HepG2 (cell line): ENCODE results near the gene STX1B. TPM values are rescaled to one million over a fixed set of nuclear protein-coding genes. Genes with fewer than 3 reads are reported as not detected.
A peak's percentile ranks its signal among the peaks of the same experiment; 100 is the strongest.

ENCODE experiments used
- DNMT1 ChIP-seq: sonication (generic); formaldehyde crosslinking; IDR thresholded peaks from 2 replicates; pipeline ENCODE4 v1.5.1; 2020; ENCODE audit warnings: mild to moderate bottlenecking, missing genetic modification reagents
- MIXL1 ChIP-seq: IDR thresholded peaks from 2 replicates; pipeline ENCODE4 v1.6.1; 2016
- POLR2A ChIP-seq, 2 experiments: IDR thresholded peaks; 2 replicates each; pipeline ENCODE4 v1.6.1; 2011; ENCODE audit warnings: low read depth in 2 of 2, low read length in 2 of 2, mild to moderate bottlenecking in 1 of 2, moderate library complexity in 1 of 2; ENCODE audit not compliant: insufficient read depth in 1 of 2
- RFXANK ChIP-seq: IDR thresholded peaks from 2 replicates; pipeline ENCODE4 v1.6.1; 2016
- SOX13 ChIP-seq, 3 experiments: fragments of 450-650 bp in 1 of 3; sonication (generic) in 1 of 3; formaldehyde crosslinking in 1 of 3; IDR thresholded peaks in 2 of 3; conservative IDR thresholded peaks in 1 of 3; 2 replicates each; pipeline versions ENCODE4 v1.5.0 to v1.6.1; 2016 to 2020; ENCODE audit warnings: antibody characterized with exemption in 1 of 3, mild to moderate bottlenecking in 1 of 3, missing compliant biosample characterization in 1 of 3, missing genetic modification reagents in 1 of 3, moderate library complexity in 1 of 3
- SUZ12 ChIP-seq: fragments of 150-350 bp; IDR thresholded peaks from 2 replicates; pipeline ENCODE4 v1.6.1; 2014; ENCODE audit warnings: low read depth, low read length
- ZBTB26 ChIP-seq: IDR thresholded peaks from 2 replicates; pipeline ENCODE4 v1.6.1; 2016; ENCODE audit warnings: missing compliant biosample characterization, missing genetic modification reagents, borderline replicate concordance
- ZEB1 ChIP-seq: IDR thresholded peaks from 2 replicates; pipeline ENCODE4 v1.6.1; 2012; ENCODE audit warnings: mild to moderate bottlenecking, low read depth, inconsistent platforms; ENCODE audit not compliant: insufficient replicate concordance
- ZNF264 ChIP-seq: sonication (generic); formaldehyde crosslinking; IDR thresholded peaks from 2 replicates; pipeline ENCODE4 v1.4.0; 2020; ENCODE audit warnings: missing genetic modification reagents
- ZNF362 ChIP-seq: sonication (generic); formaldehyde crosslinking; IDR thresholded peaks from 2 replicates; pipeline ENCODE4 v1.4.0; 2020; ENCODE audit warnings: missing genetic modification reagents, mild to moderate bottlenecking, borderline replicate concordance
- ZNF501 ChIP-seq: sonication (generic); formaldehyde crosslinking; IDR thresholded peaks from 2 replicates; pipeline ENCODE4 v1.5.1; 2020; ENCODE audit warnings: mild to moderate bottlenecking, moderate library complexity, missing genetic modification reagents
- ZNF737 ChIP-seq: sonication (generic); formaldehyde crosslinking; IDR thresholded peaks from 2 replicates; pipeline ENCODE4 v1.5.0; 2020; ENCODE audit warnings: missing genetic modification reagents, mild to moderate bottlenecking, borderline replicate concordance
- ZNF747 ChIP-seq: sonication (generic); formaldehyde crosslinking; IDR thresholded peaks from 2 replicates; pipeline ENCODE4 v1.8.1; 2023; ENCODE audit warnings: missing genetic modification reagents, mild to moderate bottlenecking, borderline replicate concordance
- polyA plus RNA-seq, 8 experiments: library from polyadenylated mRNA; depleted of rRNA in 3 of 8; stranded (reverse) in 7 of 8; unstranded in 1 of 8; fragments of >200 nt; fragmentation: Illumina TruSeq in 4 of 8; extraction: Trizol in 4 of 8; gene quantifications; 2 replicates each; pipeline versions ENCODE4 v1.2.1 to v1.2.3, GENCODE V29; 2011 to 2016; ENCODE audit warnings: low read depth in 4 of 8, missing spikeins in 1 of 8, mixed read lengths in 1 of 8; ENCODE audit not compliant: insufficient read depth in 1 of 8
- total RNA-seq, 5 experiments: library from RNA; depleted of rRNA; stranded (reverse); fragments of >200 nt; fragmentation: Illumina TruSeq; extraction: Trizol; gene quantifications; 2 replicates each; pipeline ENCODE4 v1.2.3, GENCODE V29; 2016; ENCODE audit warnings: low read depth in 1 of 5
- TF ChIP-seq, protein P1 (sequence below): sonication (generic); formaldehyde crosslinking; IDR thresholded peaks from 2 replicates; pipeline ENCODE4 v1.5.0; 2020; ENCODE audit warnings: missing genetic modification reagents
- TF ChIP-seq, protein P2 (sequence below): sonication (generic); formaldehyde crosslinking; IDR thresholded peaks from 2 replicates; pipeline ENCODE4 v1.4.0; 2020; ENCODE audit warnings: missing genetic modification reagents
- TF ChIP-seq, protein P3 (sequence below): sonication (generic); formaldehyde crosslinking; IDR thresholded peaks from 2 replicates; pipeline ENCODE4 v1.4.0; 2020; ENCODE audit warnings: low read depth, mild to moderate bottlenecking, missing genetic modification reagents

Gene STX1B
- total and polyA plus RNA-seq, 2 of the 13 experiments (the other 11 are each of a cell fraction or from before 2014, with no cell fraction given), result 2.1 to 3.0 TPM

DNA sequence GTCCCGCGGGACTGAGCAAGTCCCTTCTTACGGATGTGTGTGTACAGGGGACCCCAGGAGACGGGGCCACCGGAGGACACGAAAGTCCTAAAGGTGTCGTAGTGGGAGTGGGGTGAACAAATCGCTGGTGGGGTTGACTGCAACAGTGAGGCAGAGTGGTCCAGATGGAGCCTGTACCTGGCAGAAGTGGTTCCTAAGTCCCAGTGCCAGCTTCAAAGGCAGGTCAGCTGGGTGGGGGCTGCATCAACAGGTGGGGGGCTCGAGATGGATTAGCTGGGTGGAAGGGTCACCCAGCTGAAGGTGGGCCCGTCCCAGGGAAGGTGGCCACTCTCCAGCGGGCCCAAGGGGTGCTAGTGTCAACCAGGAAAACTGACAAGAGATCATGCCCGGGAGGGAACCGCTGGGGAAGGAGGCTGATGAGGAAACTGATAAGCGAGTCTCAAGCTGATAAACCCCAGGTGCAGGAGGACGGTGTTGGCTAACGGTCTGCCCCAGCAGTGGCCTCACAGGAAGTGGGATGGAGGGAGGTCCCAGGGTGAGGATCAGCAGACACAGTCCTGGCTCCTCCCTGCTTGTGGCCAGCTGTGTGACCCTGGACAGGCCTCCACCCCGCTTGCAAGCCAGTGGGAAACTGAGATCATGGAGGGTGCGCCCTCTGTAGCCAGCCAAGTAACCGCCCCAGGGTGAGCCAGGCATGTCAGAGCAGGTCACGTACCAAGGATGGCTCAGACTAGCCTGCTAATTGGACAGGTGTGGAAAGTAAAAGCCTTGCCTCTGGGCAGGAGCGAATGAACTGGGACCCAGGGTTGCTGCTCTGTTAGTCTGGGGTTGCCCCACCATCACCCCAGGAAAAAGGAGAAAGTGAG is 60.6 kb downstream of the STX1B start (continued):
- TF ChIP-seq MIXL1 (CRISPR knock-in tag) (peak; percentile 76), ZNF264 (CRISPR knock-in tag) (0 out of 2 replicates have a peak, but pooled peaks have one; percentile 63), ZNF747 (CRISPR knock-in tag) (peak; percentile 97; the same call in 1 of the 2 replicates), DNMT1 (CRISPR knock-in tag) (peak; percentile 38; the same call in 1 of the 2 replicates), ZBTB26 (peak; percentile 89), SOX13 (IDR thresholded peaks at IDR 0.05) (peak; percentile 65; the same call in 1 of the 2 replicates), SOX13 (CRISPR knock-in tag; conservative IDR thresholded peaks at IDR 0.05 in 1 of 2, IDR thresholded peaks at IDR 0.05 in 1 of 2) (peak in 1 of 2 experiments; percentile 66; a peak in 2 of 4 replicates), ZEB1 (no peak), ZNF362 (CRISPR knock-in tag) (0 out of 2 replicates have a peak, but pooled peaks have one; percentile 37), ZNF737 (CRISPR knock-in tag) (peak; percentile 26; the same call in 1 of the 2 replicates), SUZ12 (no peak), ZNF501 (CRISPR knock-in tag) (peak; percentile 51; the same call in 1 of the 2 replicates), RFXANK (CRISPR knock-in tag) (no peak; the same call in 1 of the 2 replicates), POLR2A (IDR thresholded peaks at IDR 0.05; ENCODE audit: insufficient read depth in 1 of 2, low read depth in 2 of 2, low read length in 2 of 2) (peak in 1 of 2 experiments; percentile 93; a peak in 2 of 4 replicates)
- TF ChIP-seq, protein P1, sequence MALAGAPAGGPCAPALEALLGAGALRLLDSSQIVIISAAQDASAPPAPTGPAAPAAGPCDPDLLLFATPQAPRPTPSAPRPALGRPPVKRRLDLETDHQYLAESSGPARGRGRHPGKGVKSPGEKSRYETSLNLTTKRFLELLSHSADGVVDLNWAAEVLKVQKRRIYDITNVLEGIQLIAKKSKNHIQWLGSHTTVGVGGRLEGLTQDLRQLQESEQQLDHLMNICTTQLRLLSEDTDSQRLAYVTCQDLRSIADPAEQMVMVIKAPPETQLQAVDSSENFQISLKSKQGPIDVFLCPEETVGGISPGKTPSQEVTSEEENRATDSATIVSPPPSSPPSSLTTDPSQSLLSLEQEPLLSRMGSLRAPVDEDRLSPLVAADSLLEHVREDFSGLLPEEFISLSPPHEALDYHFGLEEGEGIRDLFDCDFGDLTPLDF (CRISPR knock-in tag), result no peak
- TF ChIP-seq, protein P2, sequence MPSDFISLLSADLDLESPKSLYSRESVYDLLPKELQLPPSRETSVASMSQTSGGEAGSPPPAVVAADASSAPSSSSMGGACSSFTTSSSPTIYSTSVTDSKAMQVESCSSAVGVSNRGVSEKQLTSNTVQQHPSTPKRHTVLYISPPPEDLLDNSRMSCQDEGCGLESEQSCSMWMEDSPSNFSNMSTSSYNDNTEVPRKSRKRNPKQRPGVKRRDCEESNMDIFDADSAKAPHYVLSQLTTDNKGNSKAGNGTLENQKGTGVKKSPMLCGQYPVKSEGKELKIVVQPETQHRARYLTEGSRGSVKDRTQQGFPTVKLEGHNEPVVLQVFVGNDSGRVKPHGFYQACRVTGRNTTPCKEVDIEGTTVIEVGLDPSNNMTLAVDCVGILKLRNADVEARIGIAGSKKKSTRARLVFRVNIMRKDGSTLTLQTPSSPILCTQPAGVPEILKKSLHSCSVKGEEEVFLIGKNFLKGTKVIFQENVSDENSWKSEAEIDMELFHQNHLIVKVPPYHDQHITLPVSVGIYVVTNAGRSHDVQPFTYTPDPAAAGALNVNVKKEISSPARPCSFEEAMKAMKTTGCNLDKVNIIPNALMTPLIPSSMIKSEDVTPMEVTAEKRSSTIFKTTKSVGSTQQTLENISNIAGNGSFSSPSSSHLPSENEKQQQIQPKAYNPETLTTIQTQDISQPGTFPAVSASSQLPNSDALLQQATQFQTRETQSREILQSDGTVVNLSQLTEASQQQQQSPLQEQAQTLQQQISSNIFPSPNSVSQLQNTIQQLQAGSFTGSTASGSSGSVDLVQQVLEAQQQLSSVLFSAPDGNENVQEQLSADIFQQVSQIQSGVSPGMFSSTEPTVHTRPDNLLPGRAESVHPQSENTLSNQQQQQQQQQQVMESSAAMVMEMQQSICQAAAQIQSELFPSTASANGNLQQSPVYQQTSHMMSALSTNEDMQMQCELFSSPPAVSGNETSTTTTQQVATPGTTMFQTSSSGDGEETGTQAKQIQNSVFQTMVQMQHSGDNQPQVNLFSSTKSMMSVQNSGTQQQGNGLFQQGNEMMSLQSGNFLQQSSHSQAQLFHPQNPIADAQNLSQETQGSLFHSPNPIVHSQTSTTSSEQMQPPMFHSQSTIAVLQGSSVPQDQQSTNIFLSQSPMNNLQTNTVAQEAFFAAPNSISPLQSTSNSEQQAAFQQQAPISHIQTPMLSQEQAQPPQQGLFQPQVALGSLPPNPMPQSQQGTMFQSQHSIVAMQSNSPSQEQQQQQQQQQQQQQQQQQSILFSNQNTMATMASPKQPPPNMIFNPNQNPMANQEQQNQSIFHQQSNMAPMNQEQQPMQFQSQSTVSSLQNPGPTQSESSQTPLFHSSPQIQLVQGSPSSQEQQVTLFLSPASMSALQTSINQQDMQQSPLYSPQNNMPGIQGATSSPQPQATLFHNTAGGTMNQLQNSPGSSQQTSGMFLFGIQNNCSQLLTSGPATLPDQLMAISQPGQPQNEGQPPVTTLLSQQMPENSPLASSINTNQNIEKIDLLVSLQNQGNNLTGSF (CRISPR knock-in tag), result no peak; the same call in 1 of the 2 replicates
- TF ChIP-seq, protein P3, sequence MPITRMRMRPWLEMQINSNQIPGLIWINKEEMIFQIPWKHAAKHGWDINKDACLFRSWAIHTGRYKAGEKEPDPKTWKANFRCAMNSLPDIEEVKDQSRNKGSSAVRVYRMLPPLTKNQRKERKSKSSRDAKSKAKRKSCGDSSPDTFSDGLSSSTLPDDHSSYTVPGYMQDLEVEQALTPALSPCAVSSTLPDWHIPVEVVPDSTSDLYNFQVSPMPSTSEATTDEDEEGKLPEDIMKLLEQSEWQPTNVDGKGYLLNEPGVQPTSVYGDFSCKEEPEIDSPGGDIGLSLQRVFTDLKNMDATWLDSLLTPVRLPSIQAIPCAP (CRISPR knock-in tag), result peak; percentile 90; the same call in 1 of the 2 replicates
